ENCODE data around the gene GREM1.

GREM1 gene

DNA sequence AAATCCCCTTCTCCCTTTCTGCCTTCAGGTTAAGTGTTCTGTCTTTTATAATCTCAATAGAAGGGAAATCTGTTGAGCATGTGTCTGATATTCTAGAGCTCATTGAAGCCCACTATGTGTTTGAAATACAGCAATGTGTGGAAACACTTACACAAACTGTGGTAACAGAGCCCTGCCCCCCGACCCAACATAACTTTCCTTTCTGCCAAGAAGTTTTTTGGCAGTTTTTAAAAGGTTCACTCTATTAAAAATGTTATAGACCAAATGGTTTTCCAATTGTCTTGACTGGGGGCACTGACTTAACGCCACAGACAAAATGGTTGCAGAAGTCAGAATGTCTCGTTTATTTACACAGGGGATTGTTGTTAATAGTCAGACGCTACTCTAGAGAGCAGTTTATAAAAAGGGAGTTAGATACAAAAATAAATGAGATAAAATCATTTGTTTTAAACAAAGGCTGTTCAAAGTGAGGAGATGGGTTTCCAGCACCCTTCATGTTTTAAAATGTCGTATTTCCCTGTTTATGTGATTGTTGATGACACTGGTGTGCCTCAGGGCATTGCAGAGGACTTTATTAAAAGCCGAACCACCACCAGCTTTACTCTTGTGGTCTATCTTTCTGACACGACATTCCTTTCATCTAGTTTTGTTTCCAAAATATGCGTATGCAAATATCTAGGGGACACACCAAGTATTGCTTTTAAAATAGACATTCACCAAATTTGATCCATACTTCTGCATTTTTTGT is 26.7 kb upstream of the GREM1 start:
- H3K79me2 ChIP-seq (ENCODE audit: control insufficient read depth, insufficient read depth, low read length) = no peaks in the 10 kb centered on the region
- no peak overlapping the region for H4K5ac ChIP-seq (ENCODE audit: low read length)
- H3K4ac ChIP-seq (ENCODE audit: low read depth, low read length) = no peak overlapping the region
- no peak overlapping the region for H3K27ac ChIP-seq (ENCODE audit: low read depth, low read length)
- no peaks in the 10 kb centered on the region for H3K36me3 ChIP-seq (ENCODE audit: control insufficient read depth, insufficient read depth, low read length)
- WGBS (ENCODE audit: extremely low coverage, insufficient coverage, low lambda C conversion rate) = no CpG with 5 or more reads among the region's 8 CpGs
- H2BK5ac ChIP-seq (ENCODE audit: low read length) = no peak overlapping the region
- H4K8ac ChIP-seq (ENCODE audit: low read depth, low read length) = no peak overlapping the region
- H3K4me3 ChIP-seq (ENCODE audit: low read length) = no peak overlapping the region
- no peaks in the 10 kb centered on the region for H3K79me1 ChIP-seq (ENCODE audit: low read length)
- H3K23ac ChIP-seq (ENCODE audit: low read length) = no peak overlapping the region
- no peak overlapping the region for H3K18ac ChIP-seq (ENCODE audit: low read length)
- peak overlapping the region; percentile 3 for H2BK15ac ChIP-seq (replicated peaks; ENCODE audit: low read depth)
- H2AK5ac ChIP-seq (ENCODE audit: low read length) = no peak overlapping the region
- no peak overlapping the region for H2BK120ac ChIP-seq (ENCODE audit: low read depth, low read length)
- DNase-seq = no peak
- no peak overlapping the region for H3K9ac ChIP-seq (ENCODE audit: low read length)
- H3K4me2 ChIP-seq (ENCODE audit: low read length) = no peak overlapping the region
- H3K27me3 ChIP-seq (ENCODE audit: insufficient read depth, low read length, poor library complexity) = no peaks in the 10 kb centered on the region
- no peak overlapping the region for H3K56ac ChIP-seq (ENCODE audit: low read length)
- peaks cover 3% of the 10 kb centered on the region for H3K4me1 ChIP-seq (ENCODE audit: control insufficient read depth, low read depth, low read length)

DNA sequence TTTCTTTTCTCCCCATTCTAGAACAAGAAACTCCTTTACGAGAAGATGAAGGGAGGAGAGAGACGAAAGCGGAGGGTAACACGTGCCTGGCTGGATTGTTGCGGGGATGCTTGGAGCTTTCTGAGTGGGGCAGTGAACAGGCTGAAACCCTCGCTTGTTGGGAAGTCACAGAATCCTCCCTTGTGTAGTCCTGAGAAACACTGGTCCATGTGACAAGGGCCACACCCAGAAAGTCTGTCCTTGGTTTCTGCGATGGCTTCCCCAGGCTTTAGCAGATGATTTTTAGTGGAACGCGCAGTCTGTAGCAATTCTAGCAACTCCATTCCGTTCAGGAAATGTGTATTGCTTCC is 26.1 kb upstream of the GREM1 start:
- Histone ChIP-seq H3K79me1 (ENCODE audit: low read length) (no peaks in the 10 kb centered on the region), H2AK5ac (ENCODE audit: low read length) (no peak overlapping the region), H3K36me3 (ENCODE audit: control insufficient read depth, insufficient read depth, low read length) (no peaks in the 10 kb centered on the region), H3K27ac (ENCODE audit: low read depth, low read length) (no peak overlapping the region), H3K27me3 (ENCODE audit: insufficient read depth, low read length, poor library complexity) (no peaks in the 10 kb centered on the region), H3K9ac (ENCODE audit: low read length) (no peak overlapping the region), H2BK120ac (ENCODE audit: low read depth, low read length) (no peak overlapping the region), H4K5ac (ENCODE audit: low read length) (no peak overlapping the region), H4K8ac (ENCODE audit: low read depth, low read length) (no peak overlapping the region), H3K23ac (ENCODE audit: low read length) (no peak overlapping the region), H2BK15ac (replicated peaks; ENCODE audit: low read depth) (no peak overlapping the region), H3K4me2 (ENCODE audit: low read length) (no peak overlapping the region), H3K79me2 (ENCODE audit: control insufficient read depth, insufficient read depth, low read length) (no peaks in the 10 kb centered on the region), H3K4ac (ENCODE audit: low read depth, low read length) (no peak overlapping the region), H3K56ac (ENCODE audit: low read length) (no peak overlapping the region), H3K4me3 (ENCODE audit: low read length) (no peak overlapping the region), H3K18ac (ENCODE audit: low read length) (no peak overlapping the region), H3K4me1 (ENCODE audit: control insufficient read depth, low read depth, low read length) (peaks cover 3% of the 10 kb centered on the region), H2BK5ac (ENCODE audit: low read length) (no peak overlapping the region)
- no peak for DNase-seq
- WGBS (ENCODE audit: extremely low coverage, insufficient coverage, low lambda C conversion rate) = no CpG with 5 or more reads among the region's 10 CpGs

DNA sequence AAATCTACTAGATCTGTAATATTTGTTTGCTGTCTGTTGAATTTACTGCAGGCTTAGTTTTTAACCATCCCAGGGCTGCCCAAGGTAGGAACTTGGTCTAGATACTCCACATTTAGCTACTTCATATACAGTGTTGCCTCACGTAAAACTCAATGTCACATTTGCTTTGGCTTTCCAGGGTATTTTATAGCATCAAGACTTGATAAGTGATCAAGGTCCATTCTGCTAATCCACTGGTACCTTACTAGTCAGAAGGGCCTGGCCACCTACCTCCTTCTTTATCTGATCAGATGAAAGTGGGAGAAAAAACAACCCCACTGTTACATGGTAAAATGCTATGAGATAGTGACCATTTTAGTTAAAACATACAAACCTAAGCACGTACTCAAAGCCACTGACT is 25.5 kb upstream of the GREM1 start:
- H3K79me1 ChIP-seq (ENCODE audit: low read length) = no peaks in the 10 kb centered on the region
- DNase-seq = no peak
- H3K79me2 ChIP-seq (ENCODE audit: control insufficient read depth, insufficient read depth, low read length) = no peaks in the 10 kb centered on the region
- no peak overlapping the region for H3K4me2 ChIP-seq (ENCODE audit: low read length)
- H2AK5ac ChIP-seq (ENCODE audit: low read length) = no peak overlapping the region
- H3K4me1 ChIP-seq (ENCODE audit: control insufficient read depth, low read depth, low read length) = peaks cover 3% of the 10 kb centered on the region
- WGBS (ENCODE audit: extremely low coverage, insufficient coverage, low lambda C conversion rate) = no CpG with 5 or more reads among the region's 2 CpGs
- H3K23ac ChIP-seq (ENCODE audit: low read length) = no peak overlapping the region
- no peaks in the 10 kb centered on the region for H3K36me3 ChIP-seq (ENCODE audit: control insufficient read depth, insufficient read depth, low read length)
- no peak overlapping the region for H3K56ac ChIP-seq (ENCODE audit: low read length)
- no peak overlapping the region for H4K8ac ChIP-seq (ENCODE audit: low read depth, low read length)
- H3K27ac ChIP-seq (ENCODE audit: low read depth, low read length) = no peak overlapping the region
- H4K5ac ChIP-seq (ENCODE audit: low read length) = no peak overlapping the region
- no peaks in the 10 kb centered on the region for H3K27me3 ChIP-seq (ENCODE audit: insufficient read depth, low read length, poor library complexity)
- H2BK5ac ChIP-seq (ENCODE audit: low read length) = no peak overlapping the region
- H2BK120ac ChIP-seq (ENCODE audit: low read depth, low read length) = no peak overlapping the region
- H3K4me3 ChIP-seq (ENCODE audit: low read length) = no peak overlapping the region
- no peak overlapping the region for H2BK15ac ChIP-seq (replicated peaks; ENCODE audit: low read depth)
- no peak overlapping the region for H3K9ac ChIP-seq (ENCODE audit: low read length)
- no peak overlapping the region for H3K4ac ChIP-seq (ENCODE audit: low read depth, low read length)
- H3K18ac ChIP-seq (ENCODE audit: low read length) = no peak overlapping the region

DNA sequence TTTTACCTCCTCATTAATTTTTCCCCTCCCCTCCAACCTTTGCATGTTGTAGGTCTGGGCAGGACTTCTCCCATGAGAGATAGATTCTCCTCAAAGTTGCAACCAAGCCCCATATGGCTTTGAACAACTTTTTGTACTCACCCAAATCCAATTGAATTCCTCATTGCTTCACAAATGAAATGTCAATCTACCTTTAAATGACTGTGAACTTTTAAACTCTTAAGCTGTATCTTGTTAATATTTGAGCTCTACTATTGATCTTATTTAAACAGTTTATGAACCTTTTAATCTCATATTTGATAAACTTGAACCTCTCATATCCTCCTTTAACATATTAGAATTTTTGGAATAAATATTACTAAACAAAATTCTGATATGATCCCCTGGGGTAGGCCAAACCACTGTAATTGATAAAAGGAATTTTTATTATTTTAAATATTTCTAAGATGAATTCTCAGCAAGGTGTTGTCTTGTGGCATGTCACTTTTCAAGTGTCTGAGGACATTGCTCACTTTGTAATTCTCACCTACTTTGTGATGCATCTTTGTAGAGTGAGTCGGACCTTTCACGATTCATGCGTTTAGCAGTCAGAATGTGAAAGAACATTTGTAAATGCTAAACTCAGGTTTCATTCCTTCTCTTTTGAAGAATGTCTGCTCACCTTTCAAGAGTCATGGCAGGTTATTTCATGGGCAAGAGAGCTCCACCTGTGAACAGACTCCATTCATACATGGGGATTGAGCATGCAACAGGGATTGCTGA is 23.4 kb upstream of the GREM1 start:
- Histone ChIP-seq H4K8ac (ENCODE audit: low read depth, low read length) (no peak overlapping the region), H2AK5ac (ENCODE audit: low read length) (no peak overlapping the region), H3K18ac (ENCODE audit: low read length) (no peak overlapping the region), H3K4me3 (ENCODE audit: low read length) (no peak overlapping the region), H3K9ac (ENCODE audit: low read length) (no peak overlapping the region), H3K23ac (ENCODE audit: low read length) (no peak overlapping the region), H3K27me3 (ENCODE audit: insufficient read depth, low read length, poor library complexity) (no peaks in the 10 kb centered on the region), H3K36me3 (ENCODE audit: control insufficient read depth, insufficient read depth, low read length) (no peaks in the 10 kb centered on the region), H3K79me2 (ENCODE audit: control insufficient read depth, insufficient read depth, low read length) (no peaks in the 10 kb centered on the region), H3K4me1 (ENCODE audit: control insufficient read depth, low read depth, low read length) (peaks cover 3% of the 10 kb centered on the region), H2BK5ac (ENCODE audit: low read length) (no peak overlapping the region), H3K56ac (ENCODE audit: low read length) (no peak overlapping the region), H3K4ac (ENCODE audit: low read depth, low read length) (no peak overlapping the region), H4K5ac (ENCODE audit: low read length) (no peak overlapping the region), H3K79me1 (ENCODE audit: low read length) (no peaks in the 10 kb centered on the region), H2BK15ac (replicated peaks; ENCODE audit: low read depth) (no peak overlapping the region), H3K27ac (ENCODE audit: low read depth, low read length) (no peak overlapping the region), H2BK120ac (ENCODE audit: low read depth, low read length) (no peak overlapping the region), H3K4me2 (ENCODE audit: low read length) (no peak overlapping the region)
- WGBS (ENCODE audit: extremely low coverage, insufficient coverage, low lambda C conversion rate) = no CpG with 5 or more reads among the region's 3 CpGs
- no peak for DNase-seq

DNA sequence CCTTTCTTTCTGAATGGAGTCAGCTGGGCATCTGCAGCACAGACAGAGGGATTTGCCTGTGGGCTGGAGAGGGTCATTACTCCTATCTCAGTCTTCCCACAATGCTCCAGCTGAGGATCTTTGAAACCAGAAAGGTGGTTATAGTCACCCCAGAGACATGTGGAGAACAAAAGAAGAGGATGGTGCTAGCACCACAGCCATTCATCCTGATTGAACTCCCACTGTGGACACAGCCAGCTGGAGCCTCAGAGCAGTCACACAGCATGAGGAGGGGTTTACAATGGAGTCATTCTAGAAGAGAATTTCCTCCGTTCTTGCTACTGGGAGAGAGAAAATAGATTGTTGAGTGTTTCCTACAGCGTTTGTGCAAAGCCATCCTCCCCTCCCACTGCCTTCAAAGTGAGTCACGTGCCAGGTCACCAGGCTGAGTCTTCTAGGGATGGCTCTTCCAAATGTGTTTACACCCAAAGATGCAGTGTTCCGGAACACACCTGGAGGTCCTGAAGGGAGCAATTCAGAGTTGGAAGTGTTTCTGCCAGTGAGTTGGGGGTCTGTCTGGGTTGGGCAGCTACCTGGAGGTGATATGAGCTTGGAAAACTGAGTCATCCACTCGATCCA is 18.9 kb upstream of the GREM1 start:
- no peak overlapping the region for H4K8ac ChIP-seq (ENCODE audit: low read depth, low read length)
- no peak overlapping the region for H3K56ac ChIP-seq (ENCODE audit: low read length)
- no CpG with 5 or more reads among the region's 5 CpGs for WGBS (ENCODE audit: extremely low coverage, insufficient coverage, low lambda C conversion rate)
- no peak overlapping the region for H3K18ac ChIP-seq (ENCODE audit: low read length)
- DNase-seq = peak; percentile 38
- H2AK5ac ChIP-seq (ENCODE audit: low read length) = no peak overlapping the region
- H3K27ac ChIP-seq (ENCODE audit: low read depth, low read length) = no peak overlapping the region
- no peaks in the 10 kb centered on the region for H3K79me1 ChIP-seq (ENCODE audit: low read length)
- no peak overlapping the region for H2BK5ac ChIP-seq (ENCODE audit: low read length)
- H3K4me1 ChIP-seq (ENCODE audit: control insufficient read depth, low read depth, low read length) = no peaks in the 10 kb centered on the region
- no peak overlapping the region for H3K23ac ChIP-seq (ENCODE audit: low read length)
- H3K79me2 ChIP-seq (ENCODE audit: control insufficient read depth, insufficient read depth, low read length) = no peaks in the 10 kb centered on the region
- no peak overlapping the region for H2BK120ac ChIP-seq (ENCODE audit: low read depth, low read length)
- H2BK15ac ChIP-seq (replicated peaks; ENCODE audit: low read depth) = no peak overlapping the region
- H4K5ac ChIP-seq (ENCODE audit: low read length) = no peak overlapping the region
- no peak overlapping the region for H3K4me3 ChIP-seq (ENCODE audit: low read length)
- H3K36me3 ChIP-seq (ENCODE audit: control insufficient read depth, insufficient read depth, low read length) = no peaks in the 10 kb centered on the region
- H3K4ac ChIP-seq (ENCODE audit: low read depth, low read length) = no peak overlapping the region
- no peaks in the 10 kb centered on the region for H3K27me3 ChIP-seq (ENCODE audit: insufficient read depth, low read length, poor library complexity)
- H3K4me2 ChIP-seq (ENCODE audit: low read length) = no peak overlapping the region
- H3K9ac ChIP-seq (ENCODE audit: low read length) = no peak overlapping the region

Measured in mesendoderm (in vitro differentiated cells).